NCI-H2171 treated with DMSO at 0.1 percent for 48 hours (cell line): ENCODE data around the gene TMEM200B.
"Not testable (repeated sequence)": the region's sequence is repeated elsewhere in the genome, so short reads cannot be mapped to it uniquely, and the experiment has no call there.

Experiments used
- DNase-seq: peaks from one replicate; lab custom pipeline; 2025; lab: John Stamatoyannopoulos, UW

TMEM200B gene

GRCh38 chr1:29133861-29134694 lies 10.4 kb upstream of the TMEM200B start:
- DNase-seq, result no peak

- DNase-seq, result not testable (repeated sequence)
These were observed 7.4 kb upstream of the TMEM200B start for GRCh38 chr1:29131056-29131455.

GRCh38 chr1:29129916-29130315 lies 6.2 kb upstream of the TMEM200B start:
- DNase-seq, result no peak

- no peak for DNase-seq
These were observed 5.0 kb upstream of the TMEM200B start for GRCh38 chr1:29128739-29129138.

GRCh38 chr1:29126198-29126597 lies 2.5 kb upstream of the TMEM200B start:
- no peak for DNase-seq

- DNase-seq, result no peak
These were observed 2.1 kb upstream of the TMEM200B start for GRCh38 chr1:29125788-29126187.

GRCh38 chr1:29125237-29125641 lies 1.5 kb upstream of the TMEM200B start:
- DNase-seq, result no peak

- DNase-seq, result no peak
These were observed 898 bp upstream of the TMEM200B start for GRCh38 chr1:29124366-29125236.

- peak; percentile 15 for DNase-seq
These were observed 433 bp downstream of the TMEM200B start for GRCh38 chr1:29123053-29123886.

- DNase-seq, result no peak
These were observed 1.0 kb downstream of the TMEM200B start for GRCh38 chr1:29122682-29123052.

GRCh38 chr1:29121936-29122681 lies 1.6 kb downstream of the TMEM200B start:
- DNase-seq, result no peak

GRCh38 chr1:29121516-29121935 lies 2.2 kb downstream of the TMEM200B start:
- DNase-seq, result no peak

- DNase-seq, result peak; percentile 55
These were observed 2.7 kb downstream of the TMEM200B start for GRCh38 chr1:29120947-29121485.

GRCh38 chr1:29120367-29120766 lies 3.3 kb downstream of the TMEM200B start:
- no peak for DNase-seq

GRCh38 chr1:29119121-29119929 lies 4.4 kb downstream of the TMEM200B start:
- no peak for DNase-seq

- DNase-seq, result no peak
These were observed 6.3 kb downstream of the TMEM200B start for GRCh38 chr1:29117381-29117780.

GRCh38 chr1:29114654-29115053 lies 9.0 kb downstream of the TMEM200B start:
- DNase-seq, result no peak

- no peak for DNase-seq
These were observed 10.1 kb downstream of the TMEM200B start for GRCh38 chr1:29113413-29114117.

- no peak for DNase-seq
These were observed 10.8 kb downstream of the TMEM200B start for GRCh38 chr1:29112705-29113412.
